Hepatocyte (in vitro differentiated cells): Measurements from ENCODE around the gene DLX5.

Source experiments
- CTCF ChIP-seq: fragments of 200-600 bp; sonication (generic); IDR thresholded peaks from 2 replicates; pipeline ENCODE4 v1.5.1; 2016; ENCODE audit warnings: antibody characterized with exemption, mild to moderate bottlenecking; ENCODE audit not compliant: poor library complexity
- EZH2 ChIP-seq: fragments of 200-600 bp; sonication (generic); IDR thresholded peaks from 2 replicates; pipeline ENCODE4 v1.6.1; 2016; ENCODE audit warnings: antibody characterized with exemption, mild to moderate bottlenecking, borderline replicate concordance

GRCh38 chr7:97014145-97014750 is 10.4 kb downstream of the DLX5 start:
- TF ChIP-seq CTCF (no peak), EZH2 (no peak)
